ENCODE results near the gene PDE4D.
"Not testable (repeated sequence)": the region's sequence is repeated elsewhere in the genome, so short reads cannot be mapped to it uniquely, and the experiment has no call there.

PDE4D gene

GRCh38 chr5:59607138-59607765 lies 286.3 kb downstream of the PDE4D start:
- DNase-seq (ENCODE audit: low read depth), result no peak

- no peak for DNase-seq (ENCODE audit: low read depth)
Measured at GRCh38 chr5:59605915-59606314, 287.6 kb downstream of the PDE4D start.

- no peak for DNase-seq (ENCODE audit: low read depth)
Measured at GRCh38 chr5:59604111-59604510, 289.4 kb downstream of the PDE4D start.

- no peak for DNase-seq (ENCODE audit: low read depth)
Measured at GRCh38 chr5:59600998-59601397, 292.5 kb downstream of the PDE4D start.

- DNase-seq (ENCODE audit: low read depth), result no peak
Measured at GRCh38 chr5:59600153-59600552, 293.4 kb downstream of the PDE4D start.

GRCh38 chr5:59599729-59600128 lies 293.8 kb downstream of the PDE4D start:
- DNase-seq (ENCODE audit: low read depth), result no peak

- no peak for DNase-seq (ENCODE audit: low read depth)
Measured at GRCh38 chr5:59598547-59598874, 295.0 kb downstream of the PDE4D start.

- no peak for DNase-seq (ENCODE audit: low read depth)
Measured at GRCh38 chr5:59597690-59598546, 295.6 kb downstream of the PDE4D start.

GRCh38 chr5:59596586-59597350 lies 296.8 kb downstream of the PDE4D start:
- DNase-seq (ENCODE audit: low read depth), result no peak

- not testable (repeated sequence) for DNase-seq (ENCODE audit: low read depth)
Measured at GRCh38 chr5:59594118-59594517, 299.4 kb downstream of the PDE4D start.

GRCh38 chr5:59593439-59594007 lies 300.0 kb downstream of the PDE4D start:
- no peak for DNase-seq (ENCODE audit: low read depth)

- DNase-seq (ENCODE audit: low read depth), result no peak
Measured at GRCh38 chr5:59592101-59592500, 301.4 kb downstream of the PDE4D start.

- no peak for DNase-seq (ENCODE audit: low read depth)
Measured at GRCh38 chr5:59591162-59591561, 302.4 kb downstream of the PDE4D start.

- no peak for DNase-seq (ENCODE audit: low read depth)
Measured at GRCh38 chr5:59588922-59589321, 304.6 kb downstream of the PDE4D start.

- DNase-seq (ENCODE audit: low read depth), result no peak
Measured at GRCh38 chr5:59587489-59588337, 305.8 kb downstream of the PDE4D start.

GRCh38 chr5:59586841-59587240 lies 306.7 kb downstream of the PDE4D start:
- no peak for DNase-seq (ENCODE audit: low read depth)

GRCh38 chr5:59584858-59585846 lies 308.4 kb downstream of the PDE4D start:
- DNase-seq (ENCODE audit: low read depth), result no peak

- no peak for DNase-seq (ENCODE audit: low read depth)
Measured at GRCh38 chr5:59583810-59584562, 309.5 kb downstream of the PDE4D start.

- DNase-seq (ENCODE audit: low read depth), result no peak
Measured at GRCh38 chr5:59583151-59583809, 310.2 kb downstream of the PDE4D start.

All from activated T-cell treated with anti-CD3 and anti-CD28 coated beads for 24 hours (primary cell).